Measurements from ENCODE around the gene CCDC116.
A peak's percentile ranks its signal among the peaks of the same experiment; 100 is the strongest.
"Not testable (repeated sequence)": the region's sequence is repeated elsewhere in the genome, so short reads cannot be mapped to it uniquely, and the experiment has no call there.

CCDC116 gene

GRCh38 chr22:21631025-21631424 lies 1.5 kb upstream of the CCDC116 start:
- DNase-seq (ENCODE audit: low spot score): no peak

- no peak for DNase-seq (ENCODE audit: low spot score)
These were observed 371 bp downstream of the CCDC116 start for GRCh38 chr22:21632931-21633330.

DNA sequence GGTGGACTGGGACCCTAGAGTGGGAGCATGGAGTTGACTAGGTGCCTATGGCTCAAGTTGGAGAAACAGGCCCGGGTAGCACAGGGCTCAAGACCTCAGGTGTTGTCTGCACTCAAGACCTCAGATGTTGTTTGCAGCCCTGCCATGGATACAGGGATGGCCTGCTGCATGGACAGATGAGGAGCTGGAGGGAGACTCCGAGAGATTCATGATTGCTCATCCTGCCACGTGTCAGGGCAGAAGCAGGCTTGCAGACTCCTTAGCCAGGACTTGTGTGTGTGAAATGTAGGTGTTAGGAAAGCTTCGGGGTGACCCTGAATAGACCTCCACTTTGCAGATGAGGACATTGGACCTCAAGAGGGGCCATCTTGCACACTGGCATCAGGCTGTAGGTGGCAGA lies 921 bp downstream of the CCDC116 start:
- DNase-seq (ENCODE audit: low spot score): no peak

DNA sequence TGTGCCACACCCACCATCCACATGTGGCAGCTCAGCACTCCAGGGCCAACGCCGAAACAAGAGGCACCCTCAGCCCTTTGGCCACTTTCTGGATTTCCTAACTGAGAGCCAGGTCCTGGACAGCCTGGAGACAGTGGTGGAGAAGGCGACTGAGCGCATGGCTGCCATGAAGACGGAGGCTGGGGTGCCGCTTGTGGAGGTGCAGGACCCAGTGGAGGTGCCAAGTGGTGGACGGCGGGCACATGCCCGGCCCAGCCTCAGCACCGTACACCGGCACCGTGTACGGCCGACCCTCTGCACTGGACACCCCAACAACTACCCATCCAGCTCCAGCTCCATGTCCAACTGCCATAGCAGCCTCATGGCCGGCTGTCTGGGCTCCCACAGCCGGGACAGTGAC lies 1.5 kb downstream of the CCDC116 start:
- no peak for DNase-seq (ENCODE audit: low spot score)

- no peak for DNase-seq (ENCODE audit: low spot score)
These were observed 2.3 kb downstream of the CCDC116 start for GRCh38 chr22:21634844-21635243.

DNA sequence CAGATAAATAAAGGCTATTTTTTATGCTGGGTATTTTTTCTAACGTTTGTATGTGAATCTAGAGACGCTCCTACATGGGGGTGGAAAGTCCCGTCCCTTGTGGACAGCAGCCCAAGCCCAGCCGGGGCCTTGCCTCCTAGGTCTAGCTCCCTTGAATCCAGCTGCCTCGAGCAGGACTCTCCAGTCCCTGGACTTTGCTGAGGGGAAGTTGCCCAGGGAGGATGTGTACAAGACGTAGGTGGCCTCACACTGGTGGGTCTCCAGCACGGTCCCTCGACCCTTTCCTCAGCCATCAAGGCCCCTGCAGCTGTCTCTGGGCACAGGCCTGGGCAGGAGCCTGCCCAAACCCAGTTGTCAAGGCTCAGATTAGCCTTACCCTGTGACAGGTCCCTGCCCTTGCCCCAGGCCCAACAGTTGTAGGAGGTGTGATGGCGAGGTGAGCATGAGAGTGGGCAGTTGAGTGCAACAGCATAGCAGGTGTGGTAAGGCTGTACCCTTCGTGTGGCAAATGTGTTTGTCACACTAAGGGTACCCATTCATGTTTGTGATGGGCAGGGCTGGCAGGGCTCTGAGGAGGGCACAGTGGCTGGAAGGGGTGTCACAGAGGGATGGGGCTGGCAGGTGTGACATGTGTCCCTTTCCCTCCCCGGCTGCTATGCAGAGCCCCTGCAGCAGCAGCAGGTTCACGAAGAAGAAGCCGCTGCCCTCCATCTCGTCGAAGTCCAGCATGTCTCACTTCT lies 3.4 kb downstream of the CCDC116 start:
- no peak for DNase-seq (ENCODE audit: low spot score)

- no peak for DNase-seq (ENCODE audit: low spot score)
These were observed 4.2 kb downstream of the CCDC116 start for GRCh38 chr22:21636629-21637218.

DNA sequence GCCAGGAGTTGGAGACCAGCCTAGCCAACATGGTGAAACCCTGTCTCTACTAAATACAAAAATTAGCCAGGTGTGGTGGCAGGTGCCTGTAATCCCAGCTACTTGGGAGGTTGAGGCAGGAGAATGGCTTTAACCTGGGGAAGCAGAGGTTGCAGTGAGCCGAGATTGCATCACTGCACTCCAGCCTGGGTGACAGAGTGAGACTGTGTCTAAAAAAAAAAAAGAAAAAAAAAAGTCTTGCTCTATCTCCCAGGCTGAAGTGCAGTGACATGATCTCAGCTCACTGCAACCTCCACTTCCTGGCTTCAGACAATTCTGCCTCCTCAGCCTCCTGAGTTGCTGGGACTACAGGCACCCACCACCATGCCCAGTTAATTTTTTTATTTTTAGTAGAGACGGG lies 4.9 kb downstream of the CCDC116 start:
- DNase-seq (ENCODE audit: low spot score): not testable (repeated sequence)

- DNase-seq (ENCODE audit: low spot score): no peak
These were observed 6.8 kb downstream of the CCDC116 start for GRCh38 chr22:21639359-21639758.

DNA sequence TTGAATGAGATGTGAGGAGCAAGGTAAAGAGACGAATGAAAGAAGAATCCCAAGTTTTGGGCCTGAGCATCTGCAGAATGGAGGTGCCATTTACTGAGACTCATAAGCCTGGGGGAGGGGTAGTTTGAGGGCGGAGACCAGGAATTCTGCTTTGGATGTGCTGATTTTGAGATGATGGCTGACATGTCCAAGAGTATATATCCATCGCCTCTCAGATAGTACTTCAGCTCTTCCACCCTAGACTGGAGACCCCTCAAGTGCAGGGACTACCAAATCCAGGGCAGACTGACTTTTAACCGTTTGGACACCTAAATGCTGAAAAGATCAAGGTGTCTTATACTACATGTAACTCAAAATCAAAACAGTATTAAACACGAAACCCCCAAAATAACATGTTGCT lies 8.2 kb downstream of the CCDC116 start:
- DNase-seq (ENCODE audit: low spot score): no peak

GRCh38 chr22:21641417-21641788 lies 8.8 kb downstream of the CCDC116 start:
- peak; percentile 62 for DNase-seq (ENCODE audit: low spot score)

DNA sequence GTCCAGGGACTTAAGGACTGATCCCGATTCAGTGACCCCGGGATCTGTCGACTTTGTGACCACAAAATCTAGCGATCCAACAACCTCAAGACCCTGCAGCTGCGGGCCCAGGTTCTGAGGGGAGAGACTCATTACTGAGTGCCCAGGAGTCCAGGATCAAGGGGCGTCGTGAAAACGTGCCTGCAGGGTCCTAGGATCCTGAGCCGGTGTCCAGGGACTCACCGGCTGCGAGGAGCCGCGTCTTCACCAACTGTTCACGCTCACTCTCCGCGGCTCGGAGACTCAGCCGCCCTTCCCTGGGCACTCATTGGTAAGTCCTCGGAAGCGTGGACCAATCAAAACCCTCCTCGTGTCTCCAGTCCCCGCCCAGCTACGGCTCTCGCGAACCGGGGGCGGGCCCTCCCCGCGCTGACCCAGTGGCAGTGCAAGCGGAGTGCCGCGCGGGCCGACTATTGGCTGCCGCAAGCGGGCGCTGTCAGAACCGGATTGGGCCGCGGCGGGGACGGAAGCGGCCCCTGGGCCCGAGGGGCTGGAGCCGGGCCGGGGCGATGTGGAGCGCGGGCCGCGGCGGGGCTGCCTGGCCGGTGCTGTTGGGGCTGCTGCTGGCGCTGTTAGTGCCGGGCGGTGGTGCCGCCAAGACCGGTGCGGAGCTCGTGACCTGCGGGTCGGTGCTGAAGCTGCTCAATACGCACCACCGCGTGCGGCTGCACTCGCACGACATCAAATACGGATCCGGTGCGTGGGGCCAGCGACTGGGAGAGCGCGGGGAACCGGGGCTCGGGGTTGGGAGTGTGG lies 9.4 kb downstream of the CCDC116 start, which contains the start of gene SDF2L1:
TSS of gene SDF2L1 (plus strand) at position 514 of the 795 bp plus-strand sequence. CDS start at position 549, 35 bp downstream.
- peak; percentile 99 for DNase-seq (ENCODE audit: low spot score)

DNA sequence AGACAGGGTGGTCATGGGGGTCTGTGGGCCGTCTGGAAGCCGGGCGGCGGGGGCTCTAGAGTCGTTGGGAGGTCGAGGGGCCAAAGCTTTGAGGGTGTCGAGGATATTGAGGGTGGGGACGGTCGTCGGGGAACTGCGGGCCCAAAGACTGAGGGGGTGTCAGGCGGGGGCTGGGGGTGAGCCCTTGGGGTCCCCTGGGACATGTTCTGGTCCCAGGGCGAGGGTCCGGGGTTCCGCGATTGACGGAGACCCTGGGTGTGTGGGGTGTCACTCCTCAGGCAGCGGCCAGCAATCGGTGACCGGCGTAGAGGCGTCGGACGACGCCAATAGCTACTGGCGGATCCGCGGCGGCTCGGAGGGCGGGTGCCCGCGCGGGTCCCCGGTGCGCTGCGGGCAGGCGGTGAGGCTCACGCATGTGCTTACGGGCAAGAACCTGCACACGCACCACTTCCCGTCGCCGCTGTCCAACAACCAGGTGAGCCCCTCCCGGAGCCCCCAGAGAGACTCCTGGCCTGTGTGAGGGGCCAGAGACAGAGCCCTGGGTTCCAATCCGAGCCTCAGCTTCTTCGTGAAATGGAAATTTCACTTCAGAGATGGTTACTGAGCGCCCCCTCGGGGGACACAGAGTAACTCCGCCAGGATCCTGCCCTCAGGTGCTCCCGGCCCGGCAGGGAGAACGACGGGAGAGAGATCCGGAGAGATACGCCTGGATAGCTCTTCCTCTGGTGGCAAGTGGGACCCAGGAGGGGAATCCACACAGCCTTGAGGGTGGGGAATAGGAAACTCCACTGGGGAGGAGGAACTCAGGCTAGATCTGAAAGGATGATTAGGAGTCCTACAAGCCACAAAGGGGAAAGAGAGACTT lies 10.3 kb downstream of the CCDC116 start:
- no peak for DNase-seq (ENCODE audit: low spot score)

DNA sequence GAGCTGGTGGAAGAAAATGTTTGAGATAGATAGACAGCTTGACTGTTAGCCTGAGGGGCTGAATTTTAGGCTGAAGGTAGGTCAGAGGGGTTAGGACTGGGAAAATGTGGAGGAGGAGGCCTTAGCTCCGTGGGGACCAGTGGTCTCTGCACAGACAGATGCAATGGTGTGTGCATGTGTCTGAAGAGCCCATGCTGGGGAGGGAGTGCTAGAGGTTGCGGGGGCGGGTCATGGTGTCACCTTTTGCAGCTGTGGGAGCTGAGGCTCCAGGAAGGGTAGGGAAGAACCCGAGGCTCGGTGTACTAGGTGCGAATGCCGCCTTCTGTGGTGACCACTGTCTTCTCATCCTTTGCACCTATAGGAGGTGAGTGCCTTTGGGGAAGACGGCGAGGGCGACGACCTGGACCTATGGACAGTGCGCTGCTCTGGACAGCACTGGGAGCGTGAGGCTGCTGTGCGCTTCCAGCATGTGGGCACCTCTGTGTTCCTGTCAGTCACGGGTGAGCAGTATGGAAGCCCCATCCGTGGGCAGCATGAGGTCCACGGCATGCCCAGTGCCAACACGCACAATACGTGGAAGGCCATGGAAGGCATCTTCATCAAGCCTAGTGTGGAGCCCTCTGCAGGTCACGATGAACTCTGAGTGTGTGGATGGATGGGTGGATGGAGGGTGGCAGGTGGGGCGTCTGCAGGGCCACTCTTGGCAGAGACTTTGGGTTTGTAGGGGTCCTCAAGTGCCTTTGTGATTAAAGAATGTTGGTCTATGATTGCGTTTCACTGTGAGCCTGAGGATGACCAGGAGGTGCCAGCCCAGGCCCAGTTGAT lies 11.2 kb downstream of the CCDC116 start:
- DNase-seq (ENCODE audit: low spot score): no peak

DNA sequence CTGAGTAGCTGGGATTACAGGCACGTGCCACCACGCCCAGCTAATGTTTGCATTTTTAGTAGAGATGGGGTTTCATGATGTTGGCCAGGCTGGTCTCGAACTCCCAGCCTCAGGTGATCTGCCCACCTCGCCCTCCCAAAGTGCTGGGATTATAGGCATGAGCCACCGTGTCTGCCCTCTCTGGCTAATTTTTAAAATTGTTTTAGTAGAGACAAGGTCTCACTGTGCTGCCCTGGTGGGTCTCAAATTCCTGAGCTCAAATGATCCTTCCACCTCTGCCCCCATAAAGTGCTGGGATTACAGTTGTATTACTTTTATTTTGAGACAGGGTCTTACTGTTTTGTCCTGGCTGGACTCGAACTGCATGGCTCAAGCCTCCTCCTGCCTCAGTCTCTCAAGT lies 13.0 kb downstream of the CCDC116 start:
- not testable (repeated sequence) for DNase-seq (ENCODE audit: low spot score)

- peak; percentile 88 for DNase-seq (ENCODE audit: low spot score)
These were observed 14.3 kb downstream of the CCDC116 start for GRCh38 chr22:21646608-21647590.

DNA sequence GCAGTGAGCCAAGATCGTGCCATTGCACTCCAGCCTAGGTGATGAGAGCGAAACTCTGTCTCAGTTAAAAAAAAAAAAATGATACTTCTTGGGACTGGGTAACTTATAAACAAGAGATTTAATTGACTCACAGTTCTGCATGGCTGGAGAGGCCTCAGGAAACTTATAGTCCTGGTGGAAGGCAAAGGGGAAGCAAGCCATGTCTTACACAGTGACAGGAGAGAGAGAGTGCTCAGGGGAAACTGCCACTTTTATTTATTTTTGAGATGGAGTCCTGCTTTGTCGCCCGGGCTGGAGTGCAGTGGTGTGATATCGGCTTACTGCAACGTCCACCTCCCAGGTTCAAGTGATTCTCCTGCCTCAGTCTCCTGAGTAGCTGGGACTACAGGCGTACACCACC lies 17.7 kb downstream of the CCDC116 start:
- no peak for DNase-seq (ENCODE audit: low spot score)

DNA sequence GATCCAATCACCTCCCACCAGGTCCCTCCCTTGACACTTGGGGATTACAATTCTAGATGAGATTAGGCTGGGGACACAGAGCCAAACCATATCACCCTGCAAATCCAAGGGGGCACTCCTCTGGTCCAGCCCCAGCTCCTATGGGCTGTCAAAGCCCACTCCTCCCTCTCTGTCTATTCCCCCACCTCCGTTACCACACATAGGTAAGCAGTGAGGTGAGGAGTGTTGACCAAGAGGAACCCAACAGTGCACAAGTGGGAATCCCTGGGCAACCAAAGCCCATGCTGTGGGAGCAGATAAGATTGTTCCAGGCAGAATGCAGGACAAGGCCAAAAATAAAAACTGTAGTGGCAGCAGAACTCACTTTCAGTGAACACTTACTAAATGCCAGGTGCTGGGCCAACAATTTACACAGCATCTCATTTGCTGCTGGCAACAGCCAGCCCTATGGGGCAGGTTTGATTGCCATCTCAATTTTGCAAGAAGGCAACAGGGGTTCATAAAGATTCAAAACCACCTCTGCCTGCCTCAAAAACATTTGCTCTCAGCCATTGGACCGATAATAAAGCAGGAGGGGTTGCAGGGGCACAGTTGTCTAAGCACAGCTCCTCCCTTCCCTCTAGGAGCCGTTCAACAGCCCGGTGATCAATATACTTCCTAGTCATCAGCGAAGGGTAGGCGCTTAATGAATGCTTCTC lies 18.4 kb downstream of the CCDC116 start:
- no peak for DNase-seq (ENCODE audit: low spot score)

DNA sequence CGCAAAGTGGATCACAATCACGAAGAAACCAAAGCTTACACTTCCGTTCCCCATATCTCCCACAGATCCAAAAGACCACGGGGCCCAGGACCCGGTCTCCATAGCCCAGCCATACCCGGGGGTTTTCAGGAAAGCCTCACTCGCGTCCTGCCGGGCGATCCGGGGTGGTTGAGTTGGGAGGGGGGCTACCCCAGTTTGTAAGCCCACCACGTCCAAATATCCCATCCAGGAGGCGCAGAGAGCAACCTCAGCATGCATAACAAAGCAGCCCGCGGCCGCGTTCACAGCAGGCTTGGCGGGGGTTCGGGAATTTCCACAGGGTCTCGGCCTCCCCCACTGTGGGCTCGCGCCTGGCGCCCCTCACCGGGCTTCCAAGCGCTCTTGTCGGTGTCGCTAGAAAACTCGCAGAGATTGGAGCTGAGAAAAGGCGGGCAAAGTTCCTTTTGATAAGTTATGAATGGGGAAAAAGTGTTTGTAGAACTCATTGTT lies 19.0 kb downstream of the CCDC116 start:
- no peak for DNase-seq (ENCODE audit: low spot score)

All from Ammon's horn (tissue), 1 donor.